ENCODE data around the gene OR51T1.

DNA sequence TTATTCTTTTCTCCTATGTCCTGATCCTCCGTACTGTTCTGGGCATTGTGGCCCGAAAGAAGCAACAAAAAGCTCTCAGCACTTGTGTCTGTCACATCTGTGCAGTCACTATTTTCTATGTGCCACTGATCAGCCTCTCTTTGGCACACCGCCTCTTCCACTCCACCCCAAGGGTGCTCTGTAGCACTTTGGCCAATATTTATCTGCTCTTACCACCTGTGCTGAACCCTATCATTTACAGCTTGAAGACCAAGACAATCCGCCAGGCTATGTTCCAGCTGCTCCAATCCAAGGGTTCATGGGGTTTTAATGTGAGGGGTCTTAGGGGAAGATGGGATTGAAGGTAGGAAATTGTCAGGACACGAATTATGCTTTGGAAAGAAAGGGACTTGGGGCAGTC is 843 bp downstream of the OR51T1 start:
- TF ChIP-seq CTCF (IDR thresholded peaks at IDR 0.05) (no peak), POLR2AphosphoS5 (IDR thresholded peaks at IDR 0.05) (no peak), EP300 (IDR thresholded peaks at IDR 0.05) (no peak), POLR2A (IDR thresholded peaks at IDR 0.05) (no peak)
